Coronary artery (tissue), 2 donors: ENCODE results near the gene RELL2.
A peak's percentile ranks its signal among the peaks of the same experiment; 100 is the strongest.

Experiments
- DNase-seq: peaks from one replicate; pipeline ENCODE4 v3.0.0-alpha.2; 2017; ENCODE audit warnings: low spot score
- H3K27ac ChIP-seq, 2 donors: fragments of 200-600 bp; sonication (generic); one replicate each; pipeline ENCODE4 v1.5.1; 2016 to 2019
- H3K4me3 ChIP-seq: fragments of 200-600 bp; sonication (generic); 2 replicates; pipeline ENCODE4 v1.5.1; 2016; ENCODE audit warnings: mild to moderate bottlenecking, moderate library complexity
- TF ChIP-seq, protein P1 (sequence below): fragments of 200-600 bp; sonication (generic); IDR thresholded peaks from one replicate; pipeline ENCODE4 v1.5.1; 2019; ENCODE audit warnings: antibody characterized with exemption

The RELL2 gene

GRCh38 chr5:141675672-141676071 lies 38.9 kb downstream of the RELL2 start:
- TF ChIP-seq, protein P1, sequence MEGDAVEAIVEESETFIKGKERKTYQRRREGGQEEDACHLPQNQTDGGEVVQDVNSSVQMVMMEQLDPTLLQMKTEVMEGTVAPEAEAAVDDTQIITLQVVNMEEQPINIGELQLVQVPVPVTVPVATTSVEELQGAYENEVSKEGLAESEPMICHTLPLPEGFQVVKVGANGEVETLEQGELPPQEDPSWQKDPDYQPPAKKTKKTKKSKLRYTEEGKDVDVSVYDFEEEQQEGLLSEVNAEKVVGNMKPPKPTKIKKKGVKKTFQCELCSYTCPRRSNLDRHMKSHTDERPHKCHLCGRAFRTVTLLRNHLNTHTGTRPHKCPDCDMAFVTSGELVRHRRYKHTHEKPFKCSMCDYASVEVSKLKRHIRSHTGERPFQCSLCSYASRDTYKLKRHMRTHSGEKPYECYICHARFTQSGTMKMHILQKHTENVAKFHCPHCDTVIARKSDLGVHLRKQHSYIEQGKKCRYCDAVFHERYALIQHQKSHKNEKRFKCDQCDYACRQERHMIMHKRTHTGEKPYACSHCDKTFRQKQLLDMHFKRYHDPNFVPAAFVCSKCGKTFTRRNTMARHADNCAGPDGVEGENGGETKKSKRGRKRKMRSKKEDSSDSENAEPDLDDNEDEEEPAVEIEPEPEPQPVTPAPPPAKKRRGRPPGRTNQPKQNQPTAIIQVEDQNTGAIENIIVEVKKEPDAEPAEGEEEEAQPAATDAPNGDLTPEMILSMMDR: no peak
- Histone ChIP-seq H3K27ac (no peak overlapping the region), H3K4me3 (no peak overlapping the region)
- no peak for DNase-seq

DNA sequence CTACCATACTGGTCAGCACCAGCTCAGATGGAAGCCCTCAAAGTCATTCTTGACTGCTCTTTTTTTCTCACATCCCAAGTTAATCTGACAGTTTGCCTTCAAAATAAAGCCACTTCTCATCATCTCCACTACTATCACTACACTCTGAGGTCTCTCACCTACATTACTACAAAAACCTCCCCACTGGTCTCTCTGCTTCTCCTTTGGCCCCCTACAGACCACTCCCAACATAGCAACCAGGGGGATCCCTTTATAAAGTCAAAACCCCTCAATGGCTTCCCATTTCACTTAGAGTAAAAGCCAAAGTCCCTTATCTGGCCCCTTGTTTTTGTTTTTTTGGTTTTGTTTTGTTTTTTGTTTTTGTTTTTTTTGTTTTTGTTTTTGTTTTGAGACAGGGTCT lies 40.6 kb downstream of the RELL2 start:
- Histone ChIP-seq H3K4me3 (no peak overlapping the region), H3K27ac (no peak overlapping the region)
- TF ChIP-seq, protein P1: no peak
- DNase-seq: no peak

DNA sequence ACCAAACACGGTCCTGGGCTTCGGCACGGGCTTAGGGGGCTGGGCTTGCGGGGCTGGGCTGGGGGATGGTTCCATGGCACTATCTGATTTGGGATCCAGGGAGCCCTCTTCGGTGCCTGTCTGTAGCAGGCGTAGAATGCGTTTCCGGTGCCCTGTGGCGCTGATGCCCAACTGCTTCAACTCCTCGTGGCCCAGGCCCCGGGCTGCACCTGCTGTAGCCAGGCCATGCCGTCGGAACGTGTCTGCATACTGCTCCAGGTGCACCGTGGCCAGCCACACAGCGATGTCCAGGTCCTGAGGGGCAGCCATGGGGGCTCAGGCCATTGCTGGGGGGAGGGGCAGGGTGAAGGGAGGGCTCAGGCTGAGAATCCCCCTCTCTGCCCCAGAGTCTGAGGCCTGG lies 43.4 kb downstream of the RELL2 start:
- DNase-seq: no peak
- Histone ChIP-seq H3K4me3 (peak overlapping the region; percentile 75), H3K27ac (peak overlapping the region in 1 of 2 donors; percentile 97)
- TF ChIP-seq, protein P1: no peak

DNA sequence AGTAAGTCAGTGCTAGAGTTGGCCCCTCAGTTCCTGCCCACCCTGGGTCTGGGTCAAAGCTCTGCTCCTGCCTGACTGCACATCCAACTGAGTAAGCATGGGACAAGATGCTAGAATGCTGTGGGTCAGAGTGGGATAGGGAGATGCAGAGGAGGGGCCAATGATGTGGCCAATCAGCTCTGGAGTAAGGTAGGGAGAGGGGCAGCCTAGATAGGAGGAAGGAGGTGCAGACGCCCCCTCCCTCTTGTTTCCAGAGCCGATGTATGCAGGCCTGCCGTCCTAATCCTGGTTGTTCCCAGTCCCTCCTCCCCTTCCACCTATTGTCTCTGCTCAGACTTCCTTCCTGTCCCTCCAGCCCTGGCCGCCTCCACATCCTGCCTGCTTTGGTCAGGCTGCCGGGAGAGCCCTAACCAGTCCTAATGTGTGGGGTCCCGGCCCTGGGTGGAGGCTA lies 44.0 kb downstream of the RELL2 start:
- peak overlapping the region; percentile 89 to 97 for H3K27ac ChIP-seq
- DNase-seq: no peak
- peak overlapping the region; percentile 75 for H3K4me3 ChIP-seq
- TF ChIP-seq, protein P1: no peak

GRCh38 chr5:141681295-141681694 lies 44.5 kb downstream of the RELL2 start:
- TF ChIP-seq, protein P1: no peak
- peak overlapping the region; percentile 89 to 97 for H3K27ac ChIP-seq
- no peak for DNase-seq
- peak overlapping the region; percentile 75 for H3K4me3 ChIP-seq

DNA sequence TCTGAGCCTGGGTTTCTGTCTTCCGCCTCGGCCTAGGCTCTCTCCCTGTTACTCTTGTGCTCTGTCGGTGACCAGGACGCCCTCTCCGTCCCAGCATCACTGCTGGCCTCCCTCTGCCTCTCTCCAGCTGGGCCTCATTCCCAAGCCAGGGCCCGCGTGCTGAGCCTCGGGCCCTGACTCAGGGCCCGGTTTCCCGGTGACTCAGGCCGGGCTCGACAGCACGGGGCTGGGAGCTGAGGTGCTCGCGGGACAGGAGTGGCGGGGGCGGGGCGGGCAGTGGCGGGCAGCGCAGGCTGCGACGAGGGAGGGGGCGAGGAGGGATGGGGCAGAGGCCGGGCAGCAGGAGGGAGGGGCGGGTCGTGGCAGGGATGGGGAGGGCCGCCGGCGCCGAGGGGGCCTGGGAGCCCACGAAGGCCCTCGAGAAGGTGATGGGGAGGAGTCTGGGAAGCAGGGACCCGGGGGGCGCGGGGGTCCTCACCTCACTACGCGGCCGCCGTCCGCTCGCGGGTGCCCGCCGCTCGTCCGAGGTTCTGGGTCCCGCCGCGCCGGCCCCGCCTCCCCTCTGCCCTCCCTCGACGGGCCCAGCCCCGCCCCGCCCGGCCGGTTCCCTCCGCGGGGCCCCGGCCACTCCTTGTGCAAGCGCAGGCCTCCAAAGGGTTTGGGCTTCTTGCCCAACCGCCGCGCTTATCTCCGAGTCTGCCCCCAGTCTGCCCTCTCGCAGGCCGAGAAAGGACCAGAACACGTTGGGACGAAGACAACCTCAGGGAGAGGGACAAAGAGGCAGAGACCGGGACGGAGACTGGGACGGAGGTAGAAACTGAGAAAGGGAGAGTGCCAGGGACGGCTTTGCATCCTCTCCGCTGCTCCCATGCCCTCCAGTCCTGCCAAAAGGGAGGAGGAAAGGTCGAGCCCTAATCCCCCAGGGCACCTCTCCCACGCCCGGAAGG lies 45.2 kb downstream of the RELL2 start, which contains the start of gene ARAP3:
Gene ARAP3, minus strand, starts transcription at position 536 of the 947 bp plus-strand sequence. CDS start 1,744 bp downstream, outside the sequence.
- peak; percentile 89 for DNase-seq
- H3K27ac ChIP-seq: peak within 1 kb of the TSS; percentile 89 to 97
- TF ChIP-seq, protein P1: no peak
- H3K4me3 ChIP-seq: peak within 1 kb of the TSS; percentile 75
